Right lobe of liver (tissue), 6 donors: Measurements from ENCODE around the gene ATPAF1. TPM values are rescaled to one million over a fixed set of nuclear protein-coding genes. Genes with fewer than 3 reads are reported as not detected.
A peak's percentile ranks its signal among the peaks of the same experiment; 100 is the strongest.

Experiments used
- ATAC-seq, 4 donors: fragments of 200-7000 bp; cut with Tn5 transposase; one replicate each; pipeline ENCODE4 v1.9.1; 2020; ENCODE audit warnings: mild to moderate bottlenecking in 4 of 4, moderate library complexity in 4 of 4
- DNase-seq, 3 donors: peaks; one replicate each; pipeline ENCODE4 v3.0.0-alpha.2; 2020
- H3K27ac ChIP-seq, 3 donors: fragments of 200-600 bp; one replicate each; pipeline ENCODE4 v1.8.0; 2022
- H3K27me3 ChIP-seq, 2 donors: fragments of 200-600 bp; one replicate each; pipeline ENCODE4 v1.8.0; 2022
- H3K36me3 ChIP-seq, 4 donors: fragments of 200-600 bp; sonication (generic) in 1 of 4; one replicate each; pipeline versions ENCODE4 v1.5.1 to v1.8.0; 2017 to 2022; ENCODE audit warnings: control low read depth in 1 of 4
- H3K4me1 ChIP-seq, 4 donors: fragments of 200-600 bp; sonication (generic) in 1 of 4; one replicate each; pipeline versions ENCODE4 v1.5.1 to v1.8.0; 2017 to 2022; ENCODE audit warnings: control low read depth in 1 of 4
- H3K4me3 ChIP-seq, 3 donors: fragments of 200-600 bp; one replicate each; pipeline ENCODE4 v1.8.0; 2022
- H3K9me3 ChIP-seq, 4 donors: fragments of 200-600 bp; sonication (generic) in 1 of 4; one replicate each; pipeline versions ENCODE4 v1.5.1 to v1.8.0; 2017 to 2022; ENCODE audit warnings: control low read depth in 1 of 4
- POLR2A ChIP-seq: fragments of 450-650 bp; IDR thresholded peaks from one replicate; pipeline ENCODE4 v1.6.1; 2017; ENCODE audit warnings: antibody characterized with exemption, mild to moderate bottlenecking
- WGBS: methylation state at CpG from one replicate; pipeline ENCODE4 v1.1.6; 2018; ENCODE audit warnings: low coverage, low lambda C conversion rate; ENCODE audit not compliant: insufficient coverage; ENCODE audit errors: missing lambda C conversion rate; 5-methylcytosine and 5-hydroxymethylcytosine counted together
- intact Hi-C, 2 donors: fragments of 100-400 bp; cut with DNase I; formaldehyde crosslinking; loops; one replicate each; pipeline versions ENCODE4 v1.11.2 to v1.14.1; 2022
- total RNA-seq, 6 experiments: library from RNA; depleted of rRNA in 2 of 6; stranded (reverse); fragments of >200 nt in 2 of 6; fragmentation: NEBNext Ultra II Directional in 3 of 6; extraction: Animal tissue kit (Norgen Biotek cat#: 25700) in 3 of 6; gene quantifications; one replicate each; pipeline versions ENCODE4 v1.1.0 to v1.2.4, GENCODE V29; 2016 to 2023
- TF ChIP-seq, protein P1 (sequence below), 4 donors: fragments of 200-600 bp in 3 of 4; fragments of 450-650 bp in 1 of 4; IDR thresholded peaks; one replicate each; pipeline versions ENCODE4 v1.5.1 to v1.8.0; 2016 to 2022; ENCODE audit warnings: antibody characterized with exemption in 4 of 4, mild to moderate bottlenecking in 2 of 4
- donor health status: DM: no; HTN: yes; CAD: no.
- donor health status: DM: no; HTN: no; CAD: no.
- donor health status: DM: no; HTN: no; CAD: no.
- donor health status: DM: no; HTN: yes; CAD: no.
- donor health status: DM: no; HTN: yes; CAD: no.

Gene ATPAF1
- total RNA-seq, 6 experiments from 2014 or later, result 34.9 to 57.1 (median 42.1) TPM

DNA sequence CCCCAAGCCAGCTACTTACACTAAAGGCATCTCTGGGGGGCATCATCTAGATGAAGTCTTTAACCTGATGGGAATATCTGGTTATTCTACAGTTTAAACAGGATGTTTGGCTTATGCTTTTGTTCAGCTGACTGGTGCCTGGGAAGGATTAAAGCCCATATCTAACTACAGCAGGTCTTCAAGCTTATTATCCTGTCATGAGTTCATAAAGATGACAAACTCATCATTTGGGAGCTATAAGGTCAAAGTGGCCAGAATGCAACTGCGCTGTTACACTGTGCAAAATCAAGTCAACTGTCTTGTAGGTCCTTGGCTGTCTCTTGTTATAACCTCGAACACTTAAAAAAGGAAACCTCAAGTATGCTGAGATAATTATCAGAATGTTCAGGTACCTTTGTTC, 33.0 kb downstream of the ATPAF1 start:
- Histone ChIP-seq H3K36me3 (peaks cover 0 to 26% (median 17%) of the 10 kb centered on the region in 4 donors), H3K27ac (no peak overlapping the region), H3K4me3 (no peak overlapping the region), H3K9me3 (no peaks in the 10 kb centered on the region), H3K27me3 (no peaks in the 10 kb centered on the region), H3K4me1 (no peaks in the 10 kb centered on the region)
- TF ChIP-seq, protein P1, sequence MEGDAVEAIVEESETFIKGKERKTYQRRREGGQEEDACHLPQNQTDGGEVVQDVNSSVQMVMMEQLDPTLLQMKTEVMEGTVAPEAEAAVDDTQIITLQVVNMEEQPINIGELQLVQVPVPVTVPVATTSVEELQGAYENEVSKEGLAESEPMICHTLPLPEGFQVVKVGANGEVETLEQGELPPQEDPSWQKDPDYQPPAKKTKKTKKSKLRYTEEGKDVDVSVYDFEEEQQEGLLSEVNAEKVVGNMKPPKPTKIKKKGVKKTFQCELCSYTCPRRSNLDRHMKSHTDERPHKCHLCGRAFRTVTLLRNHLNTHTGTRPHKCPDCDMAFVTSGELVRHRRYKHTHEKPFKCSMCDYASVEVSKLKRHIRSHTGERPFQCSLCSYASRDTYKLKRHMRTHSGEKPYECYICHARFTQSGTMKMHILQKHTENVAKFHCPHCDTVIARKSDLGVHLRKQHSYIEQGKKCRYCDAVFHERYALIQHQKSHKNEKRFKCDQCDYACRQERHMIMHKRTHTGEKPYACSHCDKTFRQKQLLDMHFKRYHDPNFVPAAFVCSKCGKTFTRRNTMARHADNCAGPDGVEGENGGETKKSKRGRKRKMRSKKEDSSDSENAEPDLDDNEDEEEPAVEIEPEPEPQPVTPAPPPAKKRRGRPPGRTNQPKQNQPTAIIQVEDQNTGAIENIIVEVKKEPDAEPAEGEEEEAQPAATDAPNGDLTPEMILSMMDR (IDR thresholded peaks at IDR 0.05), result no peak
- TF ChIP-seq POLR2A, result no peak
- no peak for ATAC-seq
- WGBS, result 100% methylated on average over 2 of the region's 2 CpGs
- no peak for DNase-seq
- intact Hi-C loops, result no loop called here

DNA sequence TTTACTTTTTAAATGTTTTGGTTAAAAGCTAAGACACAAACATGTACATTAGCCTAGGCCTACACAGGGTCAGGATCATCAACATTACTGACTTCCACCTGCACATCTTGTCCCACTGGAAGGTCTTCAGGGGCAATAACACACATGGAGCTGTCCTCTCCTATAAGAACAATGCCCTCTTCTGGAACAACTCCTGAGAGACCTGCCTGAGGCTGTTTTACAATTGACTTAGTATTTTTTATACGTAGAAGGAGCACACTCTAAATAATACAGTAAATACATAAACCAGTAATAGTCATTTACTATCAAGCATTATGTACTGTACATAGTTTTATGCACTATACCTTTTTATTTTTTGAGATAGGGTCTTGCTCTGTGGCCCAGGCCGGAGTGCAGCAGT, 37.4 kb downstream of the ATPAF1 start:
- Histone ChIP-seq H3K9me3 (no peaks in the 10 kb centered on the region), H3K4me3 (no peak overlapping the region), H3K27me3 (no peaks in the 10 kb centered on the region), H3K36me3 (peaks cover 0 to 20% (median 14%) of the 10 kb centered on the region in 4 donors), H3K27ac (no peak overlapping the region), H3K4me1 (no peaks in the 10 kb centered on the region)
- ATAC-seq (no peak), DNase-seq (no peak)
- intact Hi-C loops, result no loop called here
- TF ChIP-seq, protein P1 (IDR thresholded peaks at IDR 0.05), result no peak
- TF ChIP-seq POLR2A, result no peak
- 95% methylated on average over 2 of the region's 2 CpGs for WGBS

DNA sequence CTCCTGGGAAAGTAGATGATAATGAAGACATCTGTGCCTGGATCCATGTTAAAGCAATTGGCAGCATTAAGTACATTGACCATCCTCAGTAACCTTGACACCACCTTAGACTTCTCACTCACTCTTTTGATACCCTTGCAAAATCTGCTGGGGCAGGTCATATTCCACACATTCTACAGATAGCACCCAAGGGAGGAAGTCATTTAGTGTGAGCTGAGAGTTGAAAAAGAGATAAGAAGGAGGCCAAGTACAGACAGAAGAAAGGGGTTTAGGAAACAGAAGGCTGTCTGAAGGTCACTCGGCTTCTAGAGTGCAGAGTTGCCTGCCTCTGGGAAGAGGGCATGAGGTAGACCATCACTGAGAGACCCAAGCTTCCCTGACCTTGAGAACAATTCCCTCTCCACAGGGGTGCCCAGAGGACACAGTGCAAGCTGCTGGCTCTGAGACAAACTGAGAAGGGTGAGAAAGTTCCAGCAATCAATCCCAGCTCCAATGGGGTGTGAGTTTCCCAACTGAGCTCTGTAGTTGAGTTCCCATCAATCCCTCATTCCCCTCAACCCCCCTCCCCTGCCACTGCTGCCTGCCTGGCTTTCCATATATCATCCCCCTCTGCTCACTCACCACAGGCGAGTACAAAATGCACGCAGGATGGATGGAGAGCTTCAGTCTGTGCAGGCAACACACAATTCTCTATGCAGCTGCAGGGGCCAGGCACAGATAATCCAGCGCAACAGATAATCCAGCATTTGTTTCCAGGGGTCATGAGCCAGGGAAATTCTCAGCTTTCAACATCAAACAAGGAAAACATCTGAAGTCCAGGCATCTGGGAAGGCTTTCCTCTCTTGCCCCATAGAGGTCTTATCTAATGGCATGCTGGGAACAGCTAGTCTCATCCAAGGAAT, 44.2 kb downstream of the ATPAF1 start:
- H3K27me3 ChIP-seq, result no peaks in the 10 kb centered on the region
- intact Hi-C loops, result loop anchor here in 1 of 2 donors (10.0 kb wide), 1 partner anchor 101 kb away; no protein-coding TSS in a partner anchor
- TF ChIP-seq, protein P1 (IDR thresholded peaks at IDR 0.05), result no peak
- TF ChIP-seq POLR2A, result no peak
- H3K27ac ChIP-seq, result no peak overlapping the region
- H3K9me3 ChIP-seq, result no peaks in the 10 kb centered on the region
- ATAC-seq (no peak), DNase-seq (no peak)
- no peak overlapping the region for H3K4me3 ChIP-seq
- H3K4me1 ChIP-seq, result no peaks in the 10 kb centered on the region
- WGBS, result 45% methylated on average over 1 of the region's 4 CpGs
- no peaks in the 10 kb centered on the region for H3K36me3 ChIP-seq

DNA sequence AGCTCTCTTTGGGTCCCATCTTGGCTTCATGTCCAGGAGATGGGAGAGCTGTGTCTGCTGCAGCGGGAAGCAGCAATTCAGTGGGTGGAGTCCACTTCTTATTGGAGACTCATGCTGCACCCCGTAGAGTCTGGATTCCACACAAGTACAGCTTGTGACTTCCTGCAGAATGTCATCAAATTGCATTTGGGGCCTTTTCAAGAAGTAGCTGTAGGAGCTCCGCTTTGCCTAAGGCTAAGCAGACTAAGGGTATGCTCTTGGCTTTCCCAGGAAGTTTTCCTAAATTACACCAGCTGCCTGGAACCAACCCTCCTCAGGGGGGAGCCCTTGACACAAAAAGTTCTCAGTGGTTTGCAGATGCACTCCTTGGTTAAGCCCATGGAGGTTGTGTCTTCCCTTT, 45.8 kb downstream of the ATPAF1 start:
- Histone ChIP-seq H3K4me3 (no peak overlapping the region), H3K36me3 (no peaks in the 10 kb centered on the region), H3K27ac (no peak overlapping the region), H3K9me3 (no peaks in the 10 kb centered on the region), H3K4me1 (no peaks in the 10 kb centered on the region), H3K27me3 (no peaks in the 10 kb centered on the region)
- ATAC-seq (peak; percentile 77 to 84 (median 80)), DNase-seq (peak in 1 of 3 donors; percentile 57)
- intact Hi-C loops, result loop anchor here in 1 of 2 donors (10.0 kb wide), 1 partner anchor 102 kb away; no protein-coding TSS in a partner anchor
- WGBS, result 33% methylated on average over 1 of the region's 3 CpGs
- TF ChIP-seq POLR2A, result no peak
- TF ChIP-seq, protein P1 (IDR thresholded peaks at IDR 0.05), result peak; percentile 38 to 73 (median 58)
